Measurements from ENCODE around the gene CACNA2D3. TPM values are rescaled to one million over a fixed set of nuclear protein-coding genes. Genes with fewer than 3 reads are reported as not detected.

The CACNA2D3 gene
- polyA plus RNA-seq, 1 donor from 2014 or later, result 26.2 TPM

GRCh38 chr3:54193093-54193492 lies 70.7 kb downstream of the CACNA2D3 start:
- Histone ChIP-seq H3K79me2 (replicated peaks; ENCODE audit: insufficient read depth, low read length) (no peaks in the 10 kb centered on the region), H3K9ac (ENCODE audit: low read length) (no peak overlapping the region), H3F3A (ENCODE audit: insufficient read depth, low read length, poor library complexity, severe bottlenecking) (no peaks in the 10 kb centered on the region), H3K27me3 (ENCODE audit: insufficient read depth, low read depth, low read length) (no peaks in the 10 kb centered on the region), H3K9me3 (ENCODE audit: low read length) (no peaks in the 10 kb centered on the region), H3K4me3 (ENCODE audit: low read length) (no peak overlapping the region), H3K9me2 (ENCODE audit: insufficient read depth, low read length) (no peaks in the 10 kb centered on the region), H3K27ac (ENCODE audit: low read length) (peak overlapping the region; percentile 68), H4K20me1 (ENCODE audit: insufficient read depth) (no peaks in the 10 kb centered on the region), H3K36me3 (ENCODE audit: insufficient read depth, low read length) (no peaks in the 10 kb centered on the region), H2AFZ (ENCODE audit: low read depth, low read length) (no peak overlapping the region), H3K4me2 (ENCODE audit: low read length) (no peak overlapping the region)
- TF ChIP-seq EP300 (conservative IDR thresholded peaks at IDR 0.05; ENCODE audit: poor library complexity, severe bottlenecking) (no peak), TAF1 (IDR thresholded peaks at IDR 0.05; ENCODE audit: low read depth) (no peak), RAD21 (conservative IDR thresholded peaks at IDR 0.05) (no peak), SMC3 (conservative IDR thresholded peaks at IDR 0.05; ENCODE audit: poor library complexity) (no peak), MXI1 (conservative IDR thresholded peaks at IDR 0.05; ENCODE audit: poor library complexity, severe bottlenecking) (no peak), POLR2AphosphoS5 (IDR thresholded peaks at IDR 0.05) (no peak)

- Histone ChIP-seq H3K27ac (ENCODE audit: low read length) (peak overlapping the region; percentile 83), H4K20me1 (ENCODE audit: insufficient read depth) (no peaks in the 10 kb centered on the region), H3K9me2 (ENCODE audit: insufficient read depth, low read length) (no peaks in the 10 kb centered on the region), H3K79me2 (replicated peaks; ENCODE audit: insufficient read depth, low read length) (no peaks in the 10 kb centered on the region), H3K4me3 (ENCODE audit: low read length) (peak overlapping the region; percentile 20), H3K27me3 (ENCODE audit: insufficient read depth, low read depth, low read length) (no peaks in the 10 kb centered on the region), H2AFZ (ENCODE audit: low read depth, low read length) (no peak overlapping the region), H3K4me2 (ENCODE audit: low read length) (peak overlapping the region; percentile 45), H3K9me3 (ENCODE audit: low read length) (no peaks in the 10 kb centered on the region), H3K9ac (ENCODE audit: low read length) (peak overlapping the region; percentile 41), H3F3A (ENCODE audit: insufficient read depth, low read length, poor library complexity, severe bottlenecking) (no peaks in the 10 kb centered on the region), H3K36me3 (ENCODE audit: insufficient read depth, low read length) (no peaks in the 10 kb centered on the region)
- TF ChIP-seq REST (IDR thresholded peaks at IDR 0.05; ENCODE audit: borderline replicate concordance), result peak; percentile 67
- TF ChIP-seq EZH2 (IDR thresholded peaks at IDR 0.05; ENCODE audit: borderline replicate concordance, insufficient read depth, low read length, poor library complexity, severe bottlenecking), result no peak
- TF ChIP-seq EP300 (conservative IDR thresholded peaks at IDR 0.05; ENCODE audit: poor library complexity, severe bottlenecking), result peak; percentile 80
Measured at GRCh38 chr3:54196360-54196991, 74.1 kb downstream of the CACNA2D3 start.

- no peaks in the 10 kb centered on the region for H3K36me3 ChIP-seq (ENCODE audit: insufficient read depth, low read length)
- H2AFZ ChIP-seq (ENCODE audit: low read depth, low read length), result no peak overlapping the region
- peak overlapping the region; percentile 20 for H3K4me3 ChIP-seq (ENCODE audit: low read length)
- H3K27me3 ChIP-seq (ENCODE audit: insufficient read depth, low read depth, low read length), result no peaks in the 10 kb centered on the region
- no peaks in the 10 kb centered on the region for H4K20me1 ChIP-seq (ENCODE audit: insufficient read depth)
- H3F3A ChIP-seq (ENCODE audit: insufficient read depth, low read length, poor library complexity, severe bottlenecking), result no peaks in the 10 kb centered on the region
- H3K9me3 ChIP-seq (ENCODE audit: low read length), result no peaks in the 10 kb centered on the region
- no peaks in the 10 kb centered on the region for H3K9me2 ChIP-seq (ENCODE audit: insufficient read depth, low read length)
- TF ChIP-seq EP300 (conservative IDR thresholded peaks at IDR 0.05; ENCODE audit: poor library complexity, severe bottlenecking) (no peak), REST (IDR thresholded peaks at IDR 0.05; ENCODE audit: borderline replicate concordance) (no peak), TAF1 (IDR thresholded peaks at IDR 0.05; ENCODE audit: low read depth) (peak; percentile 35), EZH2 (IDR thresholded peaks at IDR 0.05; ENCODE audit: borderline replicate concordance, insufficient read depth, low read length, poor library complexity, severe bottlenecking) (no peak), POLR2AphosphoS5 (IDR thresholded peaks at IDR 0.05) (no peak), SMC3 (conservative IDR thresholded peaks at IDR 0.05; ENCODE audit: poor library complexity) (no peak)
- H3K9ac ChIP-seq (ENCODE audit: low read length), result peak overlapping the region; percentile 28
- H3K4me2 ChIP-seq (ENCODE audit: low read length), result no peak overlapping the region
- no peaks in the 10 kb centered on the region for H3K79me2 ChIP-seq (replicated peaks; ENCODE audit: insufficient read depth, low read length)
- H3K27ac ChIP-seq (ENCODE audit: low read length), result peak overlapping the region; percentile 83
Measured at GRCh38 chr3:54197509-54197908, 75.2 kb downstream of the CACNA2D3 start.

Measured in neural cell (in vitro differentiated cells).